GM19395 (cell line): ENCODE measurements around the gene GLYATL3.

ENCODE experiments used
- ATAC-seq: cut with Tn5 transposase; IDR thresholded peaks from one replicate; pipeline ENCODE4 v1.9.1; 2021; ENCODE audit warnings: mild to moderate bottlenecking, moderate library complexity; ENCODE audit not compliant: unreplicated experiment

GLYATL3 gene

DNA sequence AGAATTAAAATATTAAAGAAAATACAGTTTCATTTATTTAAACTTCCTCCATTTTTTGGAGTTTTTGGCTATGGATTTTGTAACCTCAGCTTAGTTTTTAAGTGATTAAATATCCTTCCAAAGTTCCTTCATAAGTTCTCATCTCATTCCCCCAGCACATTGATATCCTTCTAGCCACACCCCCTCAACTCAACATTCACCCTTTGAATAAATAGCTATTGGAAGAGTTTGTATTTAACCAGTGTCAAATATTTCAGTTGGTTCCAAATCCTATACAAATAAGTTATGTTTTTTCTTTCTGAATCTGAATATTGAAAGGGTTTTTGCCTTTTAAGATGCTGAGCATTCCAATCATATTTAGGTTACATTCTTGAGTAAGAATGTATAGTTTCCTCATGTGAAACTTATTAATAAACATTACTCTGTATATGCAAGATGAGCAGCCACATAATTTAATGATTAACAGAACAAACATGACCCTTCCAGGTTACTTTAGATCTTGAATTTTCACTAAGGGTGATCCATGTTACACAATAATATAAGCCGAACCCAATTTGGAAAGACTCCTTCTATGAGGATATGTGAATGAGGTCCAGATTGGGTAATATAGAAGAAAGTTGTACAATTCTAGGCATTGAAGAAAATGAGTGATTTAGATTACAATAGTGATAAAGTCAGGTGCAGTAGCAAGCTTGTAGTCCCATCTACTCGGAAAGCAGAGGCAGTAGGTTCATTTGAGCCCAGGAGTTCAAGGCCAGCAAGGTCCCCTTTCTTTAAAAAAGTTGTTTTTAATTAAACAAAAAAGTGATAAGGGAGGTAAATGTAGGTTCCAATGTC is 13.6 kb downstream of the GLYATL3 start:
- ATAC-seq: no peak

DNA sequence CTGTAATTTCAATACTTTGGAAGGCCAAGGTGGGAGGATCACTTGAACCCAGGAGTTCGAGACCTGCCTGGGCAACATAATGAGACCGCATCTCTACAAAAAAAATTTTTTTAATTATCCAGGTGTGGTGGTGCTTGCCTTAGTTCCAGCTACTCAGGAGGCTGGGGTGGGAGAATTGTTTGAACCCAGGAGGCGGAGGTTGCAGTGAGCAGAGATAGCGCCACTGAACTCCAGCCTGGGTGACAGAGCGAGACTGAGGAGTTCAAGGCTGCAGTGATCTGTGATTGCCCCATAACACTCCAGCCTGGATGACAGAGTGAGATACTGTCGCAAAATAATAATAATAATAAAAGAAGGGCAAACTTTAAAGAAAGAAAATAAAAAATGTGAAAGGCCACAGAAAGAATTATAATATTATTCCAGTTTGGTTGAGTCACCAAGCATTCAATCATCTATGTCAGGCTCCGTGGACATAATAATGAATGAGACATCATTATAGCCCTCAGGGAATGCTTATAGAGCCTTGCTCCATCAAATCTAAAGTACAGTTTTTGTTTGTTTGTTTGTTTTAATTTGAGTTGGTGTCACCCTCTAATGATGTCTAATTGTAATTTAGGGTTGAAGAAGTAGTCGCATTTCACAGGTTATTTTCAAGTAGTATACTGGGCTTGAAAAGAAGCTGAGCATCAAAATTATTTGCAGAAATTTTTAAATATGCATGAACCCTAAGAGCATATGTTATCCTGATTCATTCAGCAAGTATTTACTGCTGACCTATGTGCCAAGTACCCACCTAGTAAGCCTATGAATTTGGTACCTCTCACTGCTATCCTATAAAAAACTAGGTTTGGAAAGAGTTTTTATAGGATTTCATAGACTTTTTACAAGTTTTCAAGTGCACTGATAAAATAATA is 15.1 kb downstream of the GLYATL3 start:
- ATAC-seq: no peak

DNA sequence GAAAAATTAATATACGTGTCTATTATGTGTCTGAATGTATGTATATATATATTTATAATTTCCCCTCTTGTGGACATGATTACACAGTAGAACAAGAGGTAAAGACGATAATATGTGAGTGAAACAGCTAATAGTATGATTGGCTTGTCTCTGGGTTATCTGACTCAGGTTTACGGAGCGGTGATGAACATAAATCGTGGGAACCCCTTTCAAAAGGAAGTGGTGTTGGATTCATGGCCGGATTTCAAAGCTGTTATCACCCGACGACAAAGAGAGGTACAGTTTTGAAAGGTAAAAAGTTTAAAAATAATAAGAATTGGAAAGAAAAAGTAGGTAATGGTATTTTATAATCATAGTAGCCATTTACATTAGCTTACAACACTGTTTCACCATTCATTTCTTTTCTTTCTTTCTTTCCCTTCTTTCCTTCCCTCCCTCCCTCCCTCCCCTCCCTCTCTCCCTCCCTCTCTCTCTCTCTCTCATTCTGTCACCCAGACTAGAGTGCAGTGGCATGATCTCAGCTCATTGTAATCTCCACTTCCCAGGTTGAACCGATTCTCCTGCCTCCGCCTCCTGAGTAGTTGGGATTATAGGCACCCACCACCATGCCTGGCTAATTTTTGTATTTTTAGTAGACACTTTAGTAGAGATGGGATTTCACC is 15.9 kb downstream of the GLYATL3 start:
- no peak for ATAC-seq

DNA sequence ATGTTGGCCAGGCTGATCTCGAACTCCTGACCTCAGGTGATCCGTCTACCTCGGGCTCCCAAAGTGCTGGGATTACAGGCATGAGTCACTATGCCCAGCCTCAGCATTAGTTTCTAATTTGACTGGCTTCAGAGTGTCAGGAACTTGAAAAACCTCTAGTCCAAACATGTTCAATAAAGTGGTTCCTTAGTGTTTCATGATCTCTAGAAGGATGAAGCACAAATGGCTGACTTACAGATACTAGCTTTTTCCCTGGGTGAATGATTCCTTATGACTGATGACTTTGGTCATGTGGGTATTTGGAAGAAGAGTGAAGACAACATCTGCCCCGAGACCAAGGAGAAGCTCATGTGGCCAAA is 16.4 kb downstream of the GLYATL3 start:
- no peak for ATAC-seq

DNA sequence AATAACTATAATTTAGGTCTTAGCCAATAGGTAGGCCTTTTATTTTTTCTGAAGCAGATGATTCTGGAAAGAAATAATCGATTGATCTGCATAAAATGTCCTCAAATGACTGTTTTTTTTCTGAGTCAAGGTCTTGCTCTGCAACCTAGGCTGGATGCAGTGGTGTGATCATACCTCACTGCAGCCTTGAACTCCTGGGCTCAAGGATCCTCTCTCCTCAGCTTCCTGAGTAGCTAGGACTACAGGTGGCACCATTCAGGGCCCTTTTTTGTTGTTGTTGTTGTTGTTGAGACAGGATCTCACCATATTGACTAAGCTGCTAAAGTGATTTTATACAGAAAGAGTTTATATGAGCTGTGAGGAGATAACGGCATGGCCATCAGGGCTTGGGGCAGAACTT is 18.2 kb downstream of the GLYATL3 start:
- ATAC-seq: no peak

DNA sequence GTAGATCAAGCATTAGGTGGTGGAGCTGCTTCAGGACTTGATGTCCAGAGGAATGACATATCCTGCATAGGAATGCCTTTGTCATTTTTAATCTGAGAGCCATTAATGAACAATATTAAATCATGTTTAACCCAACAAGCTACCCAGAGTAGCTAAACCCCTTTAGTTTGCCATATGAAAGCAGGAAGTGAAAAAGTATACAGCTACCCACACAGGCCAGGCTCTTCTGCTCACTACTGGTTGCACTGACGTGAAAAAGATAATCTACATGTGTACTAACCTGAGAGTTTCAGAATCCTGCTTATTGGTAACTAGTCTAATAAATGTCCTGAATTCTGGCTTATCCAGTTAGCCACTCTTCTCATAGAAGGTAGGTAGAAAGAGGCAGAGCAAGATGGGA is 19.9 kb downstream of the GLYATL3 start:
- peak; percentile 92 for ATAC-seq

DNA sequence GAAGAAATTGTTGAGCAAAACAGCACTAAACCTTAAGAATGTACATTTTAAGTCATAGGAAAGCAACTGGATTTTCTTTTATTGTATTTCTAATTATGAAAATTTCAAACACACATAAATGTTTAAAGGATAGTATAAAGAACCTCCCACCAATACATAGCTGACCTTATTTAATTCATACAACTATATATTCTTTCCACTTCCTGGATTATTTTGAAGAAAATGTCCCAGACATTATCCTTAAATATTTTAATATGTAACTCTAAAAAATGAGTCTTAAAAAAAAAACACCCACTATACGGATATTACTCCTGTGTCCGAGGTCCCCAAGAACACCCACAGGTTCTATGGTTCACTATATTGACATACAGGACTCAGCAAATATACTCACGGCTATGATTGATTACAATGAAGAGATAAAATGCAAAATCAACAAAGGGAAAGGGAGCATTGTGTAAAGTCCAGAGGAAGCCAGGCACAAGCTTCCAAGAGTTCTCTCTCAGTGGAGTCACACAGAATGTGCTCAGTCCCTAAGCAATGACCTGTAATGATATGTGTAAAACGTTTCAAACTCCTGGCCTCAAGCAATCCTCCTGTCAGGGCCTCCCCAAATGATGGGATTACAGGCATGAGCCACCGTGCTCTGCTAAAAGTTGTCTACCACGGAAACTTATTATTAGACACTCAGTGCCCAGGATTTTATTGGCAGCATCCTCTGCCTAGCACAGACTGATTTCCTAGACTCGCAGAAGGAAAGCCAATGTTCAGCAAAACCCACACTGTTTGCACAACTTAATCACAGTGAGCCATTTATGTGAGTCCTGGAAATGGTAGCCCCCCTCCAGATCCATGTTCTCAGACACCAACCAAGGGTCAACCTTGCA is 23.2 kb downstream of the GLYATL3 start:
- no peak for ATAC-seq

DNA sequence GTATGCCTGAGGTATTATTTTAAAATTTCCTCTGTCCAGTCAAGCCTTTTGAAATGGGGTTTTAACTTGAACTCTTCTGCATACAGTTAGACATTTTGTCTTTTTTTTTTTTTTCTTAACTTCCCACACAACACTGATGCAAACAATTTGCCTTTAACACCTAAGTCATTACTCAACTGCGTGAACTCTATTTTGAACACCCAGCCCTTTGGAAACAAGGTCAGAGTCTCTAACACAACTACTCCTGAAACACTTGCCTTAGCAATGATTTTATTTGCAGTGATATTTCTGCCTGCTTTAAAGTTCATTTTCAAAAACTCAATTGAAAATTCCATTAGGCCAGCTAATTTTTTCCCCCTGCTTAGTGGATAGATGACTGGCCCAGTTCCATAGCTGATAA is 24.2 kb downstream of the GLYATL3 start:
- no peak for ATAC-seq

DNA sequence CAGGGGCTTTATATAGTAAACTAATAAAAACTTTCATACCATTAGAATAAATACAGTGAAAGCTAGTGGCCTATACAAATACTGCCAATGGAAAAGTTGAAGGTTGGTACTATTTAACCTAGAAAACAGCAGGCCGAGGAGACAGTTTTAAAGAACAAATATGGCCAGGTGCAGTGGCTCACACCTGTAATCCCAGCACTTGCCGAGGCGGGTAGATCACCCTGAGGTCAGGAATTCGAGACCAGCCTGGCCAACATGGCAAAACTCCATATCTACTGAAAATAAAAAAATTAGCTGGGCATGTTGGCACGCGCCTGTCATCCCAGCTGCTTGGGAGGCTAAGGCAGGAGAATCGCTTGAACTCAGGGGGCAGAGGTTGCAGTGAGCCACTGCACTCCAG is 24.8 kb downstream of the GLYATL3 start:
- ATAC-seq: no peak

DNA sequence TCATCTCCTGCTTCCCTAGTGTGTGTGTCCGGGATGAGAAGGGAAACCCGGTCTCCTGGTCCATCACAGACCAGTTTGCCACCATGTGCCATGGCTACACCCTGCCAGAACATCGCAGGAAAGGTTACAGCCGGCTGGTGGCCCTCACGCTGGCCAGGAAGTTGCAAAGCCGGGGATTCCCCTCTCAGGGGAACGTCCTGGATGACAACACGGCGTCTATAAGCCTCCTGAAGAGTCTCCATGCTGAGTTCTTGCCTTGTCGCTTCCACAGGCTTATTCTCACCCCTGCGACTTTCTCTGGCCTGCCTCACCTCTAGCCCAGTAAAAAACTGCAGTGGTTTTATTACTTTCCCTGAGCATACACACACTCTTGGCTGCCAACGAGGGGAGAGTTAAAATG is 26.9 kb downstream of the GLYATL3 start:
- no peak for ATAC-seq

DNA sequence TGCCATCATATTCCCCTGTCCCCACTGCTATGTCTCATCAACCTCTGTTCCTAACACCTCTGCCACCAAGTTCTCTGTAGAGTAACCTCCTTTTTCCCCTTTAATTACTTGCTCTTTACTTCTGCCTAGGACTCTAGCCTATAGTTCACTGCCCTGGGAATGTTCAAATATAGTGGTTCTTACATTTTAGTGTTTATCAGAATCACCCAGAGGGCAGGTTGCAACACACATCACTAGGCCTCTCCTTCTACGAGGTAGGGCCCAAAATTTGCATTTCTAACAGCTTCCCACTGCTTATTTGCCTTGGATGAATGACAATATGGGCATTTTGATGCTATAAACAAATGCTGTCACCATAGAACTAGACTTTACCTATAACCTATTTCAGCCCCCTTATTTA is 27.6 kb downstream of the GLYATL3 start:
- ATAC-seq: no peak

DNA sequence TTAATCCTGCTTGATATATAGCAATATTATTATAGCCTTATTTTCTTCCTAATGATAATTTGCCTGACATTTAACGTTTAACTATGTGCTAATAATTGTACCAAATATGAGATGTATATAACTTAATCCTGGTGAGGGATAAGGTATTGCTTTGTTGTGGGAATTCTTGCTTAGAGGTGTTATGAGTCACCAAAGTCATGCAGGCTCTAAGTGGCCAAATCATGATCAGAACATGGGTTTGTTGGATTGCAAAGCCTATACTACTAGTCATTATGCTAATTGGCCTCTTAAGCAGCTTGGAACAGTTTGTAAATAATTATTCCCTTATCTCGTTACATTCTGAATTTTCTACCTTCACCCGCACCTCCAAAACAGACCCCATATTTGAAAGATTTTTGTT is 28.8 kb downstream of the GLYATL3 start:
- ATAC-seq: no peak

DNA sequence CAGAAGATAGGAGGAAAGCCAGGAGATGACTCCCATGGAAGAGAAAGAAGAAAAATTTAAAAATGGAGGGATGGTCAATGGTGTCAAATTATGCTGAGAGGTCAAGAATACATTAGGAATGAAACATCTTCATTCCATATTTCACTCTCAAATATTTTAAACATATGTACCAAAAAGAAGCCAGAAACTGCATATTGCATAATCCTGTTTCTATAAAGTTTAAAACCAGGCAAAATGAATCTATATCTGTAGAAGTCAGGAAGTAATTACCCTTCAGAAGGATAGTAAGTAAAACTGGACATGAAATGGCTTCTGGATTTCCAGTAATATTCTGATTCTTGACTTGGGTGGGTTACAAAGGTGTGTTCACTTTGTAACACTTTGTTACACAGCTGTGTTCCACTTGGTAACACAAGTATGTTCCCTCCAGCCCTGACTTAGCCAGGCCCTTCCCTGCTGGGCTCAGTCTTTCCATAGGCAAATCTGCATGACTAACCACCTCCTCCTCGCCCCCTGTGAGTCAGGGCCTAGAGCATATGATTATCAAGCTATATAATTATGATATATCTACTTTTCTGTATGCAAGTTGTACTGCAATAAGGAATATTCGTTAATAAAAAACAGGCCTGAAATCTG is 30.5 kb downstream of the GLYATL3 start:
- ATAC-seq: no peak

DNA sequence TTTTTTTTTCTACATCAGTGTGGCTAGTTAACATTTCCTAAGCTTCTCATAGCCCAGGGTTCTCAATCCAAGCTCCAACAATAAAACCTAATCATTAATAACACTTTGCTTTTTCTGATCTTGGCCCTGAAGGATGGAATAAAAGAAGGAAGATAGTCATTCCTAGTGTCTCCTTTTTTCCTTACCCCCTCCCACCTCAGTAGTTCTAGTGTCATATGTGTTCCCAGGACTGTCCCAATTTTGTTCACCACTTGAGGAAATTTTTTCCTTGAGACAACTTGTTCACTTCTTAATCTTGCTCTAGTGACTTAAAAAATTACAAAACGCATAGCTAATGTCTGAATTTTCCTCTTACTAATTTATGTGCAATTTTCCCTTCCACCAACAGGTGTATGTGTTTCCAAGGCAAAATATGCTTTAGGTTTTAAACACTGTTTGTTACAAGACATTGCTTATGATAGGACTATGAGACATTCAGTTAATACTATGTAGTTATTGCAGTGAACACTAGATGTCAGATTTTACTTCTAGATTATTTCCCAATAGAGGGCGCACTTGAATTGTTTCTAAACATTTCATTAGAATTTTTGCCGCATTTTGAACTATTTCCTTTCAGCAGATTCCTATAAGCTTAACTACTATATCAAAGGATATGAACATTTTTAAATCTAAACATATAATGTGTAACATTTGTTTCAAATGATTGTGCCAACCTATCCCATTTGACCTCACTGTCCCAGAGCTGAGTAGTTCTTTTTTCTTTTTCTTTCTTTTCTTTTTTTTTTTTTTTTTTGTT is 32.2 kb downstream of the GLYATL3 start:
- ATAC-seq: peak; percentile 97

DNA sequence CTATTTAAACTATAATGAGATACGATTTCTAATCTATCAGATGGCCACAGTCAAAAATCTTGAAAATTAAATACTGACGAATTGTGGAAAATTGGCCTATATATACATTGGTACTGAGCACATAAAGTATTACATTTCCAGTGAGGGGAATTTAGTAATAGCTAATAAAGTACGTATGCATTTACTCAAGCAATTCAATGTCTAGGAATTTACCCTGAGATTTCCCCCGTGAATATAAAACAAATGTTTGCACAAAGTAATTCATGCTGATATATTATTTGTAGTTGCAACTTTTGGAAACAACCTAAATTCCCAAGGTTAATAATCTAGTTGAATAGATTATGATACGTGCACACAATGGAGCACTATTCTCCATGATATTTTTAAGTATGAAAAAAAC is 36.1 kb downstream of the GLYATL3 start:
- no peak for ATAC-seq

DNA sequence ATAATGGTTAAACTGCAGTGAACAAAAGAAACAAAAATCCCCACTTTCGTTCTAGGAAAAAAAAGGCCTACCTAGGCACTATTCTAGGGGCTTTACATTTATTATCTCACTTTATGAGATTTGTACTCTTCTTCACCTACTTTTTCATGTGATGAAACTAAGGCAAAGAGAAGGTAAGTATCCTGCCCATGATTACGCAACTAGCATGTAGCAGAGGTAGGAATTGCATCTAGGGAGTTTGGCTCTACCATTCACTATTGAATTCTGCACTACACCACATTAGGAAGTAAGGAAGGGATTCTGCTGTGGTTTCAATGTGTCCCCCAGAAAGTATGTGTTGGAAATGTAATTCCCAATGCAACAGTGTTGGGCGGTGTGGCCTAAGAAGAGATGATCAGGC is 39.4 kb downstream of the GLYATL3 start:
- ATAC-seq: no peak

DNA sequence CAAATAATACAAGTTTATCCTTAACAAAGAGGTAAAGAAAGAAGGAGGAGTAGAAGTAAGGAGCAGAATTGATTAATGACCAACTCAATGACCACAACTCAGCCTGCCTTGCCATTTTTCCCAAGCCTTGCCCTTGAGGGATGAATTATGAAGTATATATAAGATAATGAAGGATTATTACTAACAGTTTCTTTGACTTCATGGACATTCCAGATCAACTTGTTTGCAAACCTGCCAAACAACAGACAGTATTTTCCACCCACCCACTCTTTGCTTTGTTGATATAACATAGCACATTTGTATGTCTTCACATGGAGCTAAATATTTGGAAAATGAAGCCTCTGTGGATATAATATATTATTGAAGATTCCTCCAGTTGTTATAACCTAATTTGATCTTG is 40.9 kb downstream of the GLYATL3 start:
- ATAC-seq: no peak

DNA sequence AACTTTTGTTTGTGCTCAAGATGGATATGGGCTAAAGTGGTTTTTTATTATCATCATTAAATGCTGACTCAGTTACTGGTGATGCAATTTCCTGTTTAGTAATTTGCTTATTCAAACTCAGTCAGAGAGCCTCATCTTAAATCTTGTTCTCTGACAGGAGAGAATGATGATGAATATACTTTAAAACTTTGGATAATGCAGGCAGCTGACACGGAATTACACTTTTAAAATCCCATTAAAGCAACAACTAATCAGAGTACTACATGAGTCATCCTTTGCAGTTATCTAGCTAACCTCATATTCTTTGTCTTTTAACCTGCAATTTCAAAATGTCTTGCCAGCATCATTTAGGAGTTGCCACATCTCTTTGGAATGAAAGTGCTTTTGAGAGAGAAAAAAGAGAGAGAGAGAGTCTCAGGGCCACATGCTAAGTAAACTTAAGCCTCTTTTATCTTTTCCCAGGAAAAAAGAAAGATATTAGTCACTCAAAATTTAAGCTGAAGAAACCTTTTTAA is 41.5 kb downstream of the GLYATL3 start:
- ATAC-seq: no peak

DNA sequence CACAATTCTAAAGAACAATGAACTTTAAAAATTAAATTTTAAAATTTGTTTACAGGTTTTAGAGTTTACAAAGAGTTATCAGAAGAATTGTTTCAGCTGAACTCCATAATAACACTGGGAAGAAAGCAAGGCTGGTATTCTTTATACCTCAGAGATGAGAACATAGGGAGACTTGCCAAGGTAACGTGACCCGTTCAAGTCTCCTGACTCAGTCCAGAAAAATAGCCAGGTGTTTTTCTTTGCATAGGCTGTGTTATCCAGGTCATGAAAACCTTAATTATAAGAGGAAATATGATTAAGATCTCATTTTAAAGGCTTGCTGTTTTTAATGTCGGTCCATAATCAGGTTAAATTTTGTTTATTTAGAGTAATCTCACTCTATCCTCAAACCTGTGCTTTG is 42.2 kb downstream of the GLYATL3 start:
- ATAC-seq: no peak
